GM19455 (cell line): ENCODE results near the gene PDP2.
"Not testable (repeated sequence)": the region's sequence is repeated elsewhere in the genome, so short reads cannot be mapped to it uniquely, and the experiment has no call there.

Experiments
- ATAC-seq: cut with Tn5 transposase; IDR thresholded peaks from one replicate; pipeline ENCODE4 v1.9.1; 2021; ENCODE audit not compliant: unreplicated experiment

PDP2 gene

GRCh38 chr16:66934138-66934838, 54.0 kb downstream of the PDP2 start, which contains the start of gene CIAO2B:
Gene CIAO2B (minus strand): TSS chr16:66934402. CDS start chr16:66934364, 38 bp downstream.
- peak; percentile 84 for ATAC-seq

DNA sequence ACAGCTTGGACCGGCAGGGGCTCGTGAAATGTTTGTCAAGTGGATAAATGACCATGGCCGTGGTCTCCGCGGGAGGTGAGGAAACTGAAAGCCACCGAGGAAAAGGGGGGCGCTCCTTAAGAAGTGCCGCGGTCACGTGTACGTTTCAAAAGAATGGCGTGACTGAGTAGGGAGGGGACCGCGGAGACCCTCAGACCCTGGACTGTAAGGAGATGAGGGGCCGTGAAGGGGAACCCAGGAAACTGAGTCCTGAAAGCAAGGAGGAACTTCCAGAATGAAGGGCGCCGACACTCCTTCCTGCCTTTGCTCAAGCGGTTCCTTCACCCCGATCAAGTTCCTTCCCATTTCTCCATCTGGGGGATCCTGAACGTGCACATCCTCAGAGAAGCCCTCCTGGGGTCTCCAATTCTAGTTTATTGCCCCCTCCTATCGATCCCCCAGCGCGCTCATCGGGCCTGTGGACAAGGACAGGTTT, 54.6 kb downstream of the PDP2 start:
- not testable (repeated sequence) for ATAC-seq

GRCh38 chr16:66935314-66936011, 55.1 kb downstream of the PDP2 start, which contains the start of gene CES2:
Gene CES2 (plus strand): TSS chr16:66935516. CDS start chr16:66935636, 120 bp downstream.
- no peak for ATAC-seq

DNA sequence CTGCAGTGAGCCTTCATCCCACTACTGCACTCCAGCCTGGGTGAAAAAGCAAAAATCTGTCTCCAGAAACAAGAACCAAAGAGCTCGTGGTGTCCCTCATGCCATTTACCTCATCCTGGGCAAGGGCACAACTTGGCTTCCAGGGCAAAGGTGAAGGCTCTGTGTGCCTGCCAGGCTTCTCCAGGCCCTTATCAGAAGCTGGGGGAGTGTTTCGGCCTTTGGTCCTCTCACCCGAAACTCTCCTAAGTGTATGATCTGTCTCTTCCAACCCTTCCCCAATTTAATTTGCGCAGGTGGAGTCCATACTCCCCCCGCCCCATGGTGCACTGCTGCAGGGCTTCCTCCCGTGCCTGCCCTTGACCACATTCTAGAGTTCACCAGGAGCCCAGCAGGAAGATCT, 56.1 kb downstream of the PDP2 start:
- no peak for ATAC-seq

GRCh38 chr16:66936889-66937554, 56.7 kb downstream of the PDP2 start:
- no peak for ATAC-seq

GRCh38 chr16:66937725-66938337, 57.5 kb downstream of the PDP2 start:
- no peak for ATAC-seq

DNA sequence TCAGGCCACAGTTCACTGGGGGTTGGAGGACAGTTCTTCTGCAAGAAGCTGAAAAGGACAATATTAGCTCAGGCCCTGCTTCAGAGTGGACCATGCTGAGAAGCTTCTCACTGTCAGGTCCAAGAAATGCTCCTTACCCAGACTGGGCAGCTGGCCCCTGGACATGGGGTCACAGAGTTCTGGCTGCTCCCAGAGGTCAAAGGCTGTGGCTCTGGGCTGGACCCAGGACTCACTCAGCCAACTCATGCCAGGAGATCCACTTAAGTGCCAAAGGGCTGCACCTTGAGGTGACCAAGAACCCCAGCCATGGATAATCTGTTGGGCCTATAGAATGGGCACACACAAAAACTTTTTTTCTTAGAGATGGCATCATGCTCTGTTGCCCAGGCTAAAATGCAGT, 59.1 kb downstream of the PDP2 start:
- ATAC-seq, result no peak

GRCh38 chr16:66940236-66940635, 59.9 kb downstream of the PDP2 start:
- ATAC-seq, result no peak
